SK-N-MC (cell line): ENCODE measurements around the gene SLC17A1.

Experiments used
- EZH2 ChIP-seq: fragments of 200-600 bp; sonication (generic); IDR thresholded peaks from one replicate; pipeline ENCODE4 v1.6.1; 2017; ENCODE audit warnings: antibody characterized with exemption
- POLR2AphosphoS5 ChIP-seq: IDR thresholded peaks from 2 replicates; pipeline ENCODE4 v1.6.1; 2012; ENCODE audit warnings: mild to moderate bottlenecking, low read depth, low read length, borderline replicate concordance

GRCh38 chr6:25835442-25836283 lies 3.8 kb upstream of the SLC17A1 start:
- TF ChIP-seq EZH2 (no peak), POLR2AphosphoS5 (no peak)
